Measurements from ENCODE around the gene CAMSAP1.

Gene CAMSAP1

DNA sequence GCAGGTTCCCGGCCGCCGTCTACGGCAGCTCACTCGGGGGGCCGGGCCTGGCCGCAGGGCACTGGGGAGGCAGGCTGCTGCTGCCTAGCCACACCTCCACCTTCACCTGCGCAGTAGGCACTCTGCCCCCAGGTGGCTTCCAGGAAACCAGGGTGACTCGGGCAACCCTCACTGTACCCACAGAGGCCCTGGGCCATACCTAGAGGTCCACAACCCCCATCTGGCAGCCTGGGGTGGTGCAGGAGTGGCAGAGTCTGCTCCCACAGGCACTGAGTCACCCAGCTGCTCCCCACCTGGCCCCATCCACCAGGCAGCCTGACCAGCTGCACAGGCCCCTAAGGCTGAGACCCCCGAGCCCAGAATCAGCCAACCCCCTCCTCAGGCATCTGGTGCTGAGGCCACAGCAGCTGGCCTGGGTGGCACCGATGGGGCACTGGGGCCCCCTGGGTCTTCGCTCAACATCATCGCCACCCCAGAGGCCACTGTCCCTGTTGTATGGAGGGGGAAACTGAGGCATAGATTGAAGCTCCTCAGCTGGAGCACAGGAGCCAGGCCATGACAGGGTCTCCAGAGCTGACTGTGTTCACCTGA, 135.2 kb downstream of the CAMSAP1 start:
- Histone ChIP-seq H3K9ac (ENCODE audit: low read length in 5 of 5) (no peak overlapping the region), H3K27ac (ENCODE audit: low read depth, low read length) (no peak overlapping the region), H3K4me1 (ENCODE audit: control insufficient read depth in 5 of 5, insufficient read depth in 5 of 5, low read length in 5 of 5) (no peaks in the 10 kb centered on the region), H3K36me3 (ENCODE audit: control insufficient read depth in 5 of 5, insufficient read depth in 5 of 5, low read length in 5 of 5) (no peaks in the 10 kb centered on the region), H3K4me3 (ENCODE audit: low read depth in 1 of 5, low read length in 5 of 5) (no peak overlapping the region), H3K27me3 (ENCODE audit: control insufficient read depth in 5 of 5, insufficient read depth in 4 of 5, low read length in 5 of 5) (peaks cover 0 to 38% (median 31%) of the 10 kb centered on the region in 5 donors), H3K9me3 (ENCODE audit: control insufficient read depth in 5 of 5, low read length in 5 of 5) (peaks cover 0 to 2% (median 0%) of the 10 kb centered on the region in 5 donors)

DNA sequence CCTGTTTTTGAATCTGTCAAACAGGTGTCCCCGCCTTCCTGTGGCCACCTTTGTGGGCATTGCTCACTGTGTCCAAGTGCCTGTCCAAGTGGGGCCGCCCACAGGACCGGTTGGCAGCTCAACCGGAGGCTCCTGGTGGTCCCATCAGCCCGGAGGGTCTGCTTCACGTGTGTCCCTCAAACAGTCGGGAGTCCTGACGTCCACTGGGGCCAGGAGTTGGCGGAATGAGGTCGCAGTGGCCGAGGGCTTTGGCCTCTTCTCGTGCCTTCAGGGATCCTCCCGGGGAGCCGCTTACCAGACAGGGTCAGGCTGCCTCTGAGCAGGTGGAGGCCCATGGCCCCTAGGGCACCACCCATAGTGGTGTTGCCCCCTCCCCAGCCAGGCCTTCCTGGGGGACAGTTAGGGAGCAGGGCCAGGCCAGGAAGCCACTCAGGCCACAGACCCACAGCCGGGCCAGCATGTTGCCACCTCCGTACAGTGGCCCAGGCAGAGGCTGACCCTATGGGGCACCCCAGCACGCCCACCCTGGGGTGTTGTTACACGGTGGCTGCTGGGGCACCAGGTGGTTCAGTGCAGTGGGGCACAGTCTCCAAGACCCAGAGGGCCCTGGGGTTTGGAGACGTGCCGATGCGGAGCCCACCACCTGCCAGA, 135.8 kb downstream of the CAMSAP1 start:
- Histone ChIP-seq H3K4me3 (ENCODE audit: low read depth in 1 of 5, low read length in 5 of 5) (no peak overlapping the region), H3K27me3 (ENCODE audit: control insufficient read depth in 5 of 5, insufficient read depth in 4 of 5, low read length in 5 of 5) (peaks cover 0 to 38% (median 31%) of the 10 kb centered on the region in 5 donors), H3K9ac (ENCODE audit: low read length in 5 of 5) (no peak overlapping the region), H3K9me3 (ENCODE audit: control insufficient read depth in 5 of 5, low read length in 5 of 5) (peaks cover 0 to 8% (median 3%) of the 10 kb centered on the region in 5 donors), H3K4me1 (ENCODE audit: control insufficient read depth in 5 of 5, insufficient read depth in 5 of 5, low read length in 5 of 5) (no peaks in the 10 kb centered on the region), H3K36me3 (ENCODE audit: control insufficient read depth in 5 of 5, insufficient read depth in 5 of 5, low read length in 5 of 5) (no peaks in the 10 kb centered on the region), H3K27ac (ENCODE audit: low read depth, low read length) (no peak overlapping the region)

- no peaks in the 10 kb centered on the region for H3K36me3 ChIP-seq (ENCODE audit: control insufficient read depth in 5 of 5, insufficient read depth in 5 of 5, low read length in 5 of 5)
- H3K27ac ChIP-seq (ENCODE audit: low read depth, low read length): no peak overlapping the region
- H3K4me1 ChIP-seq (ENCODE audit: control insufficient read depth in 5 of 5, insufficient read depth in 5 of 5, low read length in 5 of 5): no peaks in the 10 kb centered on the region
- H3K4me3 ChIP-seq (ENCODE audit: low read depth in 1 of 5, low read length in 5 of 5): no peak overlapping the region
- peaks cover 0 to 15% (median 10%) of the 10 kb centered on the region in 5 donors for H3K9me3 ChIP-seq (ENCODE audit: control insufficient read depth in 5 of 5, low read length in 5 of 5)
- peaks cover 0 to 38% (median 31%) of the 10 kb centered on the region in 5 donors for H3K27me3 ChIP-seq (ENCODE audit: control insufficient read depth in 5 of 5, insufficient read depth in 4 of 5, low read length in 5 of 5)
- H3K9ac ChIP-seq (ENCODE audit: low read length in 5 of 5): no peak overlapping the region
Observed at GRCh38 chr9:135770771-135771170, 136.6 kb downstream of the CAMSAP1 start.

- Histone ChIP-seq H3K9me3 (ENCODE audit: control insufficient read depth in 5 of 5, low read length in 5 of 5) (peaks cover 0 to 21% (median 12%) of the 10 kb centered on the region in 5 donors), H3K27me3 (ENCODE audit: control insufficient read depth in 5 of 5, insufficient read depth in 4 of 5, low read length in 5 of 5) (peaks cover 0 to 36% (median 31%) of the 10 kb centered on the region in 5 donors), H3K9ac (ENCODE audit: low read length in 5 of 5) (no peak overlapping the region), H3K36me3 (ENCODE audit: control insufficient read depth in 5 of 5, insufficient read depth in 5 of 5, low read length in 5 of 5) (no peaks in the 10 kb centered on the region), H3K4me3 (ENCODE audit: low read depth in 1 of 5, low read length in 5 of 5) (no peak overlapping the region), H3K4me1 (ENCODE audit: control insufficient read depth in 5 of 5, insufficient read depth in 5 of 5, low read length in 5 of 5) (no peaks in the 10 kb centered on the region), H3K27ac (ENCODE audit: low read depth, low read length) (no peak overlapping the region)
Observed at GRCh38 chr9:135770203-135770535, 137.2 kb downstream of the CAMSAP1 start.

DNA sequence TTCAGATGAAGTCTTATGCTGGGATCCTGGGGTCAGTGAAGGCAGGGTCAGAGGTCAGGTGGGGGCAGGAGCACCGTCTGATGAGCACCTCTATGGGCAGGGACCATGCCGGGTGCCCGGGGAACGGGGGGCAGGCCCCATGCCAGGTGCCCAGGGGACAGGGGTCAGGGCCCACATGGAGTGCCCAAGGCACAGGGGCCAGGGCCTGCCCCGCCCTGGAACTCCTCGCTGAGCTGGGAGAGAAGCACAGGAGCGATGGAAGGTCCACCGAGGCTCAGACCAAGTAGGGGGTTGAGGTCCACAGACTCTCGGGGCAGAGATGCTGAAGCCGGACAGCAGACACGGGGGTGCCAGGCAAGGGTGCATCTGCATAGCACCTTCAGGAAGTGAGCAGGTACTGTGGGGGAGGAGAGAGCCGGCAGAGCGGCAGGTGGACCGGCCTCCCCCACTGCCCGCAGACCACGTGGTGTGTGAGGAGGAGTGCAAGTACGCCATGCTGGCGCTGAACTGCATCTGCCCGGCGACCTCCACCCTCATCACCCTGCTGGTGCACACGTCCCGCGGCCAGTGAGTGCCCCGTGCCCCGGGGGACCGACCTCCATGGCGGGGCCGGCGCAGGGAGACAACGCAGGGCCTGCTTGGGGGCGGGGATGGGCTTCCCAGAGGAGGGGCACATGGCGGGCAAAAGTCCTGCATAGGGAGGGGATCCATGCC, 137.7 kb downstream of the CAMSAP1 start:
- H3K36me3 ChIP-seq (ENCODE audit: control insufficient read depth in 5 of 5, insufficient read depth in 5 of 5, low read length in 5 of 5): no peaks in the 10 kb centered on the region
- peaks cover 0 to 31% (median 30%) of the 10 kb centered on the region in 5 donors for H3K27me3 ChIP-seq (ENCODE audit: control insufficient read depth in 5 of 5, insufficient read depth in 4 of 5, low read length in 5 of 5)
- H3K4me3 ChIP-seq (ENCODE audit: low read depth in 1 of 5, low read length in 5 of 5): no peak overlapping the region
- H3K9ac ChIP-seq (ENCODE audit: low read length in 5 of 5): no peak overlapping the region
- no peaks in the 10 kb centered on the region for H3K4me1 ChIP-seq (ENCODE audit: control insufficient read depth in 5 of 5, insufficient read depth in 5 of 5, low read length in 5 of 5)
- H3K9me3 ChIP-seq (ENCODE audit: control insufficient read depth in 5 of 5, low read length in 5 of 5): peaks cover 0 to 25% (median 12%) of the 10 kb centered on the region in 5 donors
- H3K27ac ChIP-seq (ENCODE audit: low read depth, low read length): no peak overlapping the region

DNA sequence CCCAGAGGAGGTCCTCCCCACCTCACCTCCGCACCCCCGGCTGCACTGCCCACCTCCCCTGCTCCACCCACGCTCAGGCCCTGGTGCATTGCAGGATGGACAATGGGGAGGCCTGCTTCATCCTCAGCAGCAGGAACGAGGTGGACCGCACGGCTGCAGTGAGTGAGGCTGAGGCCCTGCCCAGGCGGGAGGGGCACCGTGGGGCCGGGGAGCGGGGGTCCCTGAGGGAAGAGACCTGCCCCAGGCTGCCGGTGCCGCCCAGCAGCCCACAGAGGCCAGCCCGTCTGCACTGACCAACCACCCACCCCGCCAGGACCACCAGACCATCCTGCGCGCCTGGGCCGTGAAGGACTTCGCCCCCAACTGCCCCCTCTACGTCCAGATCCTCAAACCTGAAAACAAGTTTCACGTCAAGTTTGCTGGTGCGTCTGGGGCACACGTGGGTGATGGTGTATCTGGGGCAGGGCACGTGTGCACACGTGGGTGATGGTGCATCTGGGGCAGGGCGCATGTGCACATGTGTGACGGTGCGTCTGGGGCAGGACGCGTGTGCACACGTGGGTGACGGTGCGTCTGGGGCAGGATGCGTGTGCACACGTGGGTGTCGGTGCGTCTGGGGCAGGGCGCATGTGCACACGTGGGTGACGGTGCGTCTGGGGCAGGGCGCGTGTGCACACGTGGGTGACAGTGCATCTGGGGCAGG, 138.7 kb downstream of the CAMSAP1 start:
- Histone ChIP-seq H3K9ac (ENCODE audit: low read length in 5 of 5) (no peak overlapping the region), H3K36me3 (ENCODE audit: control insufficient read depth in 5 of 5, insufficient read depth in 5 of 5, low read length in 5 of 5) (no peaks in the 10 kb centered on the region), H3K4me3 (ENCODE audit: low read depth in 1 of 5, low read length in 5 of 5) (no peak overlapping the region), H3K9me3 (ENCODE audit: control insufficient read depth in 5 of 5, low read length in 5 of 5) (peaks cover 0 to 25% (median 12%) of the 10 kb centered on the region in 5 donors), H3K4me1 (ENCODE audit: control insufficient read depth in 5 of 5, insufficient read depth in 5 of 5, low read length in 5 of 5) (no peaks in the 10 kb centered on the region), H3K27me3 (ENCODE audit: control insufficient read depth in 5 of 5, insufficient read depth in 4 of 5, low read length in 5 of 5) (peaks cover 0 to 28% (median 24%) of the 10 kb centered on the region in 5 donors), H3K27ac (ENCODE audit: low read depth, low read length) (no peak overlapping the region)

GRCh38 chr9:135766707-135767106, 140.6 kb downstream of the CAMSAP1 start:
- Histone ChIP-seq H3K9me3 (ENCODE audit: control insufficient read depth in 5 of 5, low read length in 5 of 5) (peaks cover 0 to 25% (median 12%) of the 10 kb centered on the region in 5 donors), H3K9ac (ENCODE audit: low read length in 5 of 5) (no peak overlapping the region)

GRCh38 chr9:135766251-135766650, 141.1 kb downstream of the CAMSAP1 start:
- no peaks in the 10 kb centered on the region for H3K36me3 ChIP-seq (ENCODE audit: control insufficient read depth in 5 of 5, insufficient read depth in 5 of 5, low read length in 5 of 5)
- H3K27ac ChIP-seq (ENCODE audit: low read depth, low read length): no peak overlapping the region
- H3K9ac ChIP-seq (ENCODE audit: low read length in 5 of 5): no peak overlapping the region
- H3K27me3 ChIP-seq (ENCODE audit: control insufficient read depth in 5 of 5, insufficient read depth in 4 of 5, low read length in 5 of 5): peaks cover 0 to 18% (median 11%) of the 10 kb centered on the region in 5 donors
- no peak overlapping the region for H3K4me3 ChIP-seq (ENCODE audit: low read depth in 1 of 5, low read length in 5 of 5)
- peaks cover 0 to 25% (median 12%) of the 10 kb centered on the region in 5 donors for H3K9me3 ChIP-seq (ENCODE audit: control insufficient read depth in 5 of 5, low read length in 5 of 5)
- no peaks in the 10 kb centered on the region for H3K4me1 ChIP-seq (ENCODE audit: control insufficient read depth in 5 of 5, insufficient read depth in 5 of 5, low read length in 5 of 5)

More at GRCh38 chr9:135766707-135767106, 140.6 kb downstream of the CAMSAP1 start:
- Histone ChIP-seq H3K4me1 (ENCODE audit: control insufficient read depth in 5 of 5, insufficient read depth in 5 of 5, low read length in 5 of 5) (no peaks in the 10 kb centered on the region), H3K27ac (ENCODE audit: low read depth, low read length) (no peak overlapping the region), H3K4me3 (ENCODE audit: low read depth in 1 of 5, low read length in 5 of 5) (no peak overlapping the region), H3K36me3 (ENCODE audit: control insufficient read depth in 5 of 5, insufficient read depth in 5 of 5, low read length in 5 of 5) (no peaks in the 10 kb centered on the region), H3K27me3 (ENCODE audit: control insufficient read depth in 5 of 5, insufficient read depth in 4 of 5, low read length in 5 of 5) (peaks cover 0 to 22% (median 12%) of the 10 kb centered on the region in 5 donors)

GRCh38 chr9:135765416-135765815, 141.9 kb downstream of the CAMSAP1 start:
- Histone ChIP-seq H3K4me3 (ENCODE audit: low read depth in 1 of 5, low read length in 5 of 5) (no peak overlapping the region), H3K27ac (ENCODE audit: low read depth, low read length) (no peak overlapping the region), H3K36me3 (ENCODE audit: control insufficient read depth in 5 of 5, insufficient read depth in 5 of 5, low read length in 5 of 5) (no peaks in the 10 kb centered on the region)

More at GRCh38 chr9:135765416-135765815, 141.9 kb downstream of the CAMSAP1 start:
- peaks cover 0 to 15% (median 7%) of the 10 kb centered on the region in 5 donors for H3K27me3 ChIP-seq (ENCODE audit: control insufficient read depth in 5 of 5, insufficient read depth in 4 of 5, low read length in 5 of 5)
- H3K4me1 ChIP-seq (ENCODE audit: control insufficient read depth in 5 of 5, insufficient read depth in 5 of 5, low read length in 5 of 5): no peaks in the 10 kb centered on the region
- H3K9me3 ChIP-seq (ENCODE audit: control insufficient read depth in 5 of 5, low read length in 5 of 5): peaks cover 0 to 25% (median 12%) of the 10 kb centered on the region in 5 donors
- no peak overlapping the region for H3K9ac ChIP-seq (ENCODE audit: low read length in 5 of 5)
